ENCODE measurements around the gene MATN4. TPM values are rescaled to one million over a fixed set of nuclear protein-coding genes. Genes with fewer than 3 reads are reported as not detected.
A peak's percentile ranks its signal among the peaks of the same experiment; 100 is the strongest.

MATN4 gene
- total RNA-seq, 1 experiment from 2014 or later = 0.14 TPM

DNA sequence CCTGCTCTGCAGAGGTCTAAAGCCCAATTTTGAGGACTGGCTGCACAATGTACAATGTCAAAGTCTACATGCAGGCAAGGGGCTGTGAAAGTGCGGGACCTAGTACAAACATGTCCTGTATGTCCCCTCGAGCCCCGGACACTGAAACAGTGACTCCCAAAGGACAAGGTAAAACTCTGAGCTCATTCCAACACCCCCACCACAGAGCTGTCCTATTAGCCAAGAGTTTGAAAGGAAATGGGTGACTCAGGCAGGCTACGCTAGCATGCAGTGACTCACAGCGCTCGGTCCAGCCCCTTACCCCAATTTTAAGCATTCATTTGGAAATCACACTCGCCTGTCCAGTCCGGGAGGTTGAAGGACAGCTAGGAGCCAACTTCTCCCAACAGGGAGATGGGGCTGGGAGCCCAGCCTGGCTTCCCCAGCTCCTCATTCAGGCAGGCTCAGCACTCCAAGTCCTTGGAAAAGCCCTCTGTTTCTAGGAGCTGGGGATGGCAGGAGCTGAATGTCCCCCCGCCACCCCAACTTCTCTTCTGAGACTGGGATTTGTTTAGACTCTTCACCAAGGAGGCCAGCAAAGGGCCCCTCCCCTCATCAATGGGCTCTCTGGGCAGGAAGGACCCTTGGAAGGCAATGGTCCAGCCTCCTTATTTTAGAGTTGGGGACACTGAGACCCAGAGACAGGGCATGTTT, 36.2 kb upstream of the MATN4 start:
- Histone ChIP-seq H3K27me3 (ENCODE audit: control insufficient read depth, insufficient read depth, low read length) (no peaks in the 10 kb centered on the region), H3K36me3 (replicated peaks; ENCODE audit: control insufficient read depth, insufficient read depth, low read length) (no peaks in the 10 kb centered on the region; the same call in 1 of the 2 replicates), H3K4me3 (ENCODE audit: insufficient read depth, low read depth, low read length) (no peak overlapping the region)
- no peak for DNase-seq

DNA sequence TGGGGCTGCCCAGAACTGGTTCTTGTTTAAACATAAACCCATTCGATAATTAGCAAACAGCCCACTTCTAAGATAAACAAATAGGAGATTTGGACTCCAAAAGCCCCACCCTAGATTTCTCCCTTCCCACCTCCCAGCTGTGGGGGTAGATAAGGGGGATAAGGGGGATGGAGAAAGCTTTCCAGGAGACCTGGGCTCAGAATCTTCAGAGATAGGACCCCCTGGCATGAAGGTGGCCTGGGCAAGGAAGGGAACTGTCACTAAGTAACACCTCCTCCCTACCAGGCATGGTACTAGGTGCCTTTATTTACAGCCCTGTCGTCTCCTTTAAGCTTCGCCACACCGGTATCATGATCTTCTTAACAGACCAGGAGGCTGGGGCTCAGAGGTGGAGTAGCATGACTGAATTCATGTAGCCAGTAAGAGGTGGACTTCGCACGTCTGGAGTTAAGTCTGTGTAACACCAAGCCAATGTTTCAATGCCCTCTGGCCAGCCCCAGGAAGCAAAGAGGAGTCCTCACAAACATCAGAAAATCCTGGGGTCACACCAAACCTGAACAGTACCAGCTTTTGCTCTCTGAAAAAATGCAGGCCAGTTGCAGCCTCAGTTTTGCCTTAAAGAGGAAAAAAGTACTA, 35.6 kb upstream of the MATN4 start:
- Histone ChIP-seq H3K36me3 (replicated peaks; ENCODE audit: control insufficient read depth, insufficient read depth, low read length) (no peaks in the 10 kb centered on the region; the same call in 1 of the 2 replicates), H3K27me3 (ENCODE audit: control insufficient read depth, insufficient read depth, low read length) (no peaks in the 10 kb centered on the region), H3K4me3 (ENCODE audit: insufficient read depth, low read depth, low read length) (no peak overlapping the region)
- DNase-seq = no peak

GRCh38 chr20:45342855-45343531, 34.9 kb upstream of the MATN4 start:
- H3K36me3 ChIP-seq (replicated peaks; ENCODE audit: control insufficient read depth, insufficient read depth, low read length) = no peaks in the 10 kb centered on the region; the same call in 1 of the 2 replicates
- no peak for DNase-seq
- H3K27me3 ChIP-seq (ENCODE audit: control insufficient read depth, insufficient read depth, low read length) = no peaks in the 10 kb centered on the region
- no peak overlapping the region for H3K4me3 ChIP-seq (ENCODE audit: insufficient read depth, low read depth, low read length)

- DNase-seq = peak; percentile 91
- H3K4me3 ChIP-seq (ENCODE audit: insufficient read depth, low read depth, low read length) = peak overlapping the region; percentile 0; the same call in 1 of the 2 replicates
- no peaks in the 10 kb centered on the region for H3K27me3 ChIP-seq (ENCODE audit: control insufficient read depth, insufficient read depth, low read length)
- no peaks in the 10 kb centered on the region; the same call in 1 of the 2 replicates for H3K36me3 ChIP-seq (replicated peaks; ENCODE audit: control insufficient read depth, insufficient read depth, low read length)
Observed at GRCh38 chr20:45341939-45342854, 34.1 kb upstream of the MATN4 start.

DNA sequence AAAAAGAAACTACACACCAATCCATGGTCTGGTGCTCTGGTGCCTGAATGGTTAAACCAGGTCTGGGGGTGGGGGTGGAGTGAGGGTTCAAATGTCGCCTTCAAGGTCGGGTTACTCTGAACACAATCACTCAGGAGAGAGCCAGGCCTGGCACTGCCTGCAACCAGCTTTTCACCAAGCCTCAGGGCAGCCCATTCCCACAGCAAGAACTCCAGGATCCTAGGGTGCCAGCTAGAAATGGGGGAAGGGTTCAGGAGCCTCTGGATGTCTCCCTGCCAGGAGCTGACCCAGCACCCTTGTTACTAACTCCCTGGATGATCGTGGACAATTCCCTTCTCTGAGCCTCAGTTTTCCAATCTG, 33.5 kb upstream of the MATN4 start:
- Histone ChIP-seq H3K36me3 (replicated peaks; ENCODE audit: control insufficient read depth, insufficient read depth, low read length) (no peaks in the 10 kb centered on the region; the same call in 1 of the 2 replicates), H3K27me3 (ENCODE audit: control insufficient read depth, insufficient read depth, low read length) (no peaks in the 10 kb centered on the region), H3K4me3 (ENCODE audit: insufficient read depth, low read depth, low read length) (peak overlapping the region; percentile 2; the same call in 1 of the 2 replicates)
- no peak for DNase-seq

DNA sequence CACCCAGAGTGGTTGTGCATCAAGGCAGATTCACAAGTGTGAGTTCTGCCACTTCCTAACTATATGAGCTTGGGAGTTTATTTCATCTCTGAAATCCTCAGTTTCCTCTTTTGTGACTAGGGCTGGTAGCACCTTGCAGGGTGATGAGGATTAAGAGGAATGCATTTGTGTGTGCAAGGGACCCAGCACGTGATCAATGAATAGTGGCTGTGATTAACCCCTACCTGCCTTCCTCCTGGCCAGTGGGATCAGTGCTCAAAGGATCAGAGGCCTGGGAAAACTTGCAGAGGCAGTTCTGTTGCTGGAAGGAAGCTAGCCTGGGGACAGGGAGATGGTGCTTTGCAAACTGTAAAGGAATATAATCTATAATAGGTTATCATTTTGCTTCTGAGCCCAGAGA, 32.9 kb upstream of the MATN4 start:
- no peak overlapping the region for H3K4me3 ChIP-seq (ENCODE audit: insufficient read depth, low read depth, low read length)
- no peaks in the 10 kb centered on the region for H3K27me3 ChIP-seq (ENCODE audit: control insufficient read depth, insufficient read depth, low read length)
- H3K36me3 ChIP-seq (replicated peaks; ENCODE audit: control insufficient read depth, insufficient read depth, low read length) = no peaks in the 10 kb centered on the region; the same call in 1 of the 2 replicates
- peak; percentile 72 for DNase-seq

- no peak for DNase-seq
- H3K27me3 ChIP-seq (ENCODE audit: control insufficient read depth, insufficient read depth, low read length) = no peaks in the 10 kb centered on the region
- H3K36me3 ChIP-seq (replicated peaks; ENCODE audit: control insufficient read depth, insufficient read depth, low read length) = peaks cover 2% of the 10 kb centered on the region; the same call in 1 of the 2 replicates
- H3K4me3 ChIP-seq (ENCODE audit: insufficient read depth, low read depth, low read length) = no peak overlapping the region
Observed at GRCh38 chr20:45340236-45340847, 32.2 kb upstream of the MATN4 start.

- DNase-seq = no peak
- H3K4me3 ChIP-seq (ENCODE audit: insufficient read depth, low read depth, low read length) = no peak overlapping the region
Observed at GRCh38 chr20:45339799-45340198, 31.7 kb upstream of the MATN4 start.

DNA sequence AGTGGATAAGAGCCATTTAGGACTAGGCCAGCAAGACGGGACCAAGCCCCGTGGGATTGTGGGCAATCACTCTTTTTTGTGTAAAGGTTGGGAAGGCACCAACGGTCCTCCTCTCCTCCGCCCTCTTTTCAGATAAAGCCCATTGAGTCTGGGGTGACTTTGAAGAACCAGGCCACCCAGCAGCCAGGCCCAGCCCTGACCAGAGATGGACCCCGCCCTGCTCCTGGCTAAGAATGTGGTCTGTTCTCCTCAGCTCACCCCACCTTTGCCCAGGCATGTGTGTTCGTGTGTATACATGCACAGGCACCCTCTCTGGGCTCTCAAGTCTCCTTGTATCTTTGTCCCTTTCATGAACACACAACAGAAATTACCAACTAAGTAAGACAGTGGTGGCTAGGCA, 31.0 kb upstream of the MATN4 start:
- Histone ChIP-seq H3K4me3 (ENCODE audit: insufficient read depth, low read depth, low read length) (no peak overlapping the region), H3K36me3 (replicated peaks; ENCODE audit: control insufficient read depth, insufficient read depth, low read length) (peaks cover 2% of the 10 kb centered on the region; the same call in 1 of the 2 replicates), H3K27me3 (ENCODE audit: control insufficient read depth, insufficient read depth, low read length) (no peaks in the 10 kb centered on the region)
- DNase-seq = no peak

More at GRCh38 chr20:45339799-45340198, 31.7 kb upstream of the MATN4 start:
- no peaks in the 10 kb centered on the region for H3K27me3 ChIP-seq (ENCODE audit: control insufficient read depth, insufficient read depth, low read length)
- peaks cover 2% of the 10 kb centered on the region; the same call in 1 of the 2 replicates for H3K36me3 ChIP-seq (replicated peaks; ENCODE audit: control insufficient read depth, insufficient read depth, low read length)

- Histone ChIP-seq H3K27me3 (ENCODE audit: control insufficient read depth, insufficient read depth, low read length) (no peaks in the 10 kb centered on the region), H3K36me3 (replicated peaks; ENCODE audit: control insufficient read depth, insufficient read depth, low read length) (peaks cover 2% of the 10 kb centered on the region; the same call in 1 of the 2 replicates), H3K4me3 (ENCODE audit: insufficient read depth, low read depth, low read length) (no peak overlapping the region)
- DNase-seq = no peak
Observed at GRCh38 chr20:45338121-45339030, 30.3 kb upstream of the MATN4 start.

DNA sequence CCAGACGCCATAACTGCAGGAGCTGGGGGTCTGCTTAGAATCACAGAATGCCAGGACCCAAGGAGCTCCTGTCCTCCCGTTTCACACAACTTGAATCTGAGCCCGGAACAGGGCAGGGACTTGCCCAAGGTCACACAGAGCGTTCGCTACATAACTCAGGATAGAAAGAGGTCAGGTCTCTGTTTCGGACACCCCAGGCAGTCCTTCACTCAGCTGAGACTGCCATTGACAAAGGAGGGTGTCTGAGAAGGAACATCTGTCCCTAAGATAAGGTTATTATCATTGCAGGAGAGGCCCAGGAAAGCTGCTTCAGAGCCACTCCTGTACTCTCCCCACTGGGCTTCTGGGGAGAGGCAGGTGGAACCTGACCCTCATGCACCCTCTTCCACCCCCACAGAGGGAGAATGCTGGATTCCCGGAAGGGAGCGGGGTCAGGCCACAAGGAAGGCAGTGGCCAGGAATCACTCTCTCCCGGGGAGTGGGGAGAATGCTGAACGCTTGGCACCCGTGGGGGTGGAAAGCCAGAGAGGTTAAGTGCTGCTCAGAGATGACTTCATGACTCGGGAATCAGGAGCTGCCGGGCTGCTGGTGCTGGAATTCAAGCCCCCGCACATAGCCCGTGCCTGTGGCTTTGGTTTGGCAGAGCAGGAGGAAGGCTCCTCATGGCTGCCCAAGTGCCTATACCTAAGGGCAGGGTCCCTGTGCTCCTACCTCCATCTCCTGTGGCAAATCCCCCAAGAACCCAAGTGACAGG, 29.4 kb upstream of the MATN4 start:
- Histone ChIP-seq H3K4me3 (ENCODE audit: insufficient read depth, low read depth, low read length) (no peak overlapping the region), H3K36me3 (replicated peaks; ENCODE audit: control insufficient read depth, insufficient read depth, low read length) (peaks cover 2% of the 10 kb centered on the region; the same call in 1 of the 2 replicates), H3K27me3 (ENCODE audit: control insufficient read depth, insufficient read depth, low read length) (no peaks in the 10 kb centered on the region)
- DNase-seq = no peak

DNA sequence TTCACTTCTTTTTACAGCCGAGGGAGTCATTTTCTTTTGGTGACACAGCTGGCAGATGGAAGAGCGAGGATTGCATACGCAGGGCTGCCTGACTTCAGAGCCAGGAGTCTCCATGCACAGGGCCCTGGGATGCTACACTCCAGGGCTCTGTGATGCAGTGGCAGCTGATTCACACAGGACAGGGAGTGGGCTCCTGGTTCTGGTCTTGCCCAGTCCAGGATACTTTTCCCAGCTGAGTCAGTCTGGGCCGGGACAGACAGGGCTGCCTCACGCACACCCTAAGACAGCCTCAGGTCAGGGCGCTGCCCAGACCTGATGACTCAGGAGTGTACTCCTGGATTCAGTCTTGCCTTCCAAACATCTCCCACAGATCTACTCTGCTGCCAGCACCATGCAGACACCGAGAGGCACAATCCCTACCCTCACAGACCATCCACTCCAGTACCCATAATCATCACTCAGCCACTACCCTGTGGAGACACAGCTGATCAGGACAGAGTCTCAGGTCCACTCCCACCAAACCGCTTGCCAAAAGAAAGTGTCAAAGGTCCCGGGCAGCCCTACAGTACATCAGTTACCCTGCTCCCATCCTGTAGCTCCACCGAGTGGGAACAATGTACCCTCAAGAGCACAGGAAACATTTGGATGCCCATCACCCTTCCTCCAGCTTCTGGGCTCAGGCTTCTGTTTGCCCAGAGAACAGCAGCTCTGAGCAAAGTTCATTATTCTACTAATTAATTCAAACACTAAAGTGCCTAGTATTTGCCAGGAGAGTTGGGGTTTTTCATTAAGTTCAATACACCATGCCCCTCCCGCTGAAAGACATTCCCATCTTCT, 28.6 kb upstream of the MATN4 start:
- no peak overlapping the region for H3K4me3 ChIP-seq (ENCODE audit: insufficient read depth, low read depth, low read length)
- no peaks in the 10 kb centered on the region for H3K27me3 ChIP-seq (ENCODE audit: control insufficient read depth, insufficient read depth, low read length)
- no peak for DNase-seq
- peaks cover 2% of the 10 kb centered on the region; the same call in 1 of the 2 replicates for H3K36me3 ChIP-seq (replicated peaks; ENCODE audit: control insufficient read depth, insufficient read depth, low read length)
